SK-N-SH (cell line): ENCODE results near the gene PXMP4. TPM values are rescaled to one million over a fixed set of nuclear protein-coding genes. Genes with fewer than 3 reads are reported as not detected.

Experiments used
- CTCF ChIA-PET: fragments of 300-600, 350-600 bp; formaldehyde crosslinking; extraction: SDS; loops from one replicate; lab custom pipeline; 2021; lab: Yijun Ruan, JAX
- POLR2A ChIA-PET: fragments of 350-600 bp; sonication (Branson Sonifier 250); formaldehyde crosslinking; extraction: SDS; loops from one replicate; lab custom pipeline; 2020; ENCODE audit warnings: antibody characterized with exemption, inconsistent platforms; lab: Yijun Ruan, JAX
- DNase-seq: peaks from one replicate; pipeline ENCODE4 v3.0.0; 2012
- H2AFZ ChIP-seq: fragments of 200-600 bp; sonication (generic); 2 replicates; pipeline ENCODE4 v1.8.1; 2016; ENCODE audit warnings: antibody characterized with exemption, mild to moderate bottlenecking, low read depth
- H3F3A ChIP-seq: fragments of 200-600 bp; sonication (generic); replicated peaks from 2 replicates; pipeline ENCODE3; 2016; ENCODE audit warnings: antibody characterized with exemption, mild to moderate bottlenecking; ENCODE audit not compliant: insufficient read depth
- H3K27ac ChIP-seq, 2 experiments: fragments of 200-500 bp in 1 of 2; fragments of 200-600 bp in 1 of 2; sonication (Bioruptor generic) in 1 of 2; sonication (generic), shearing (Covaris generic) in 1 of 2; 2 replicates each; pipeline versions ENCODE4 v1.5.1 to v1.6.1; 2014 to 2016; ENCODE audit warnings: low read depth in 2 of 2, inconsistent platforms in 1 of 2, low read length in 1 of 2, mild to moderate bottlenecking in 1 of 2, mixed read lengths in 1 of 2
- H3K27me3 ChIP-seq: fragments of 200-600 bp; sonication (generic), shearing (Covaris generic); 2 replicates; pipeline ENCODE4 v1.6.1; 2016; ENCODE audit warnings: mixed run types; ENCODE audit not compliant: insufficient read depth
- H3K36me3 ChIP-seq, 2 experiments: fragments of 200-500 bp in 1 of 2; fragments of 200-600 bp in 1 of 2; sonication (Bioruptor generic) in 1 of 2; sonication (generic) in 1 of 2; replicated peaks in 1 of 2; 2 replicates each; pipeline versions ENCODE3 to v1.5.1; 2014 to 2016; ENCODE audit warnings: low read length in 1 of 2, mild to moderate bottlenecking in 1 of 2; ENCODE audit not compliant: insufficient read depth in 2 of 2, control insufficient read depth in 1 of 2
- H3K4me1 ChIP-seq, 2 experiments: fragments of 200-500 bp in 1 of 2; fragments of 200-600 bp in 1 of 2; sonication (Bioruptor generic) in 1 of 2; sonication (generic), shearing (Covaris generic) in 1 of 2; 2 replicates each; pipeline versions ENCODE4 v1.5.1 to v1.6.1; 2014 to 2016; ENCODE audit warnings: low read depth in 1 of 2, low read length in 1 of 2, mixed run types in 1 of 2; ENCODE audit not compliant: insufficient read depth in 2 of 2, control insufficient read depth in 1 of 2
- H3K4me2 ChIP-seq: fragments of 200-600 bp; sonication (generic), shearing (Covaris generic); 2 replicates; pipeline ENCODE4 v1.6.1; 2017; ENCODE audit warnings: mixed run types
- H3K4me3 ChIP-seq, 2 experiments: fragments of 200-500 bp in 1 of 2; fragments of 200-600 bp in 1 of 2; sonication (Bioruptor generic) in 1 of 2; sonication (generic), shearing (Covaris generic) in 1 of 2; 2 replicates each; pipeline versions ENCODE4 v1.5.1 to v1.8.1; 2014 to 2016; ENCODE audit warnings: low read depth in 2 of 2, inconsistent platforms in 1 of 2, low read length in 1 of 2, mild to moderate bottlenecking in 1 of 2, mixed read lengths in 1 of 2, moderate library complexity in 1 of 2
- H3K79me2 ChIP-seq: fragments of 200-600 bp; sonication (generic); 2 replicates; pipeline ENCODE4 v1.8.1; 2017; ENCODE audit warnings: mild to moderate bottlenecking; ENCODE audit not compliant: insufficient read depth
- H3K9ac ChIP-seq: fragments of 200-600 bp; sonication (generic); 2 replicates; pipeline ENCODE4 v1.6.1; 2017; ENCODE audit warnings: mixed run types
- H3K9me2 ChIP-seq: fragments of 200-600 bp; sonication (generic); 2 replicates; pipeline ENCODE4 v1.6.1; 2017; ENCODE audit warnings: mixed run types
- H3K9me3 ChIP-seq: fragments of 200-600 bp; sonication (generic); 2 replicates; pipeline ENCODE4 v1.6.1; 2017; ENCODE audit warnings: mixed run types, mild to moderate bottlenecking, moderate library complexity
- H4K20me1 ChIP-seq: fragments of 200-600 bp; sonication (generic); 2 replicates; pipeline ENCODE4 v1.6.1; 2017; ENCODE audit warnings: mild to moderate bottlenecking, mixed run types; ENCODE audit not compliant: insufficient read depth
- EP300 ChIP-seq, 2 experiments: IDR thresholded peaks; 2 replicates each; pipeline versions ENCODE4 v1.4.0 to v1.6.1; 2012; ENCODE audit warnings: borderline replicate concordance in 1 of 2, low read depth in 1 of 2, low read length in 1 of 2
- FOSL2 ChIP-seq: IDR thresholded peaks from 2 replicates; pipeline ENCODE4 v1.4.0; 2012; ENCODE audit warnings: low read depth, mild to moderate bottlenecking, moderate library complexity, borderline replicate concordance
- FOXJ3 ChIP-seq: sonication (generic); formaldehyde crosslinking; IDR thresholded peaks from 2 replicates; pipeline ENCODE4 v1.5.1; 2020; ENCODE audit warnings: mild to moderate bottlenecking, missing genetic modification reagents
- GABPA ChIP-seq: IDR thresholded peaks from 2 replicates; pipeline ENCODE4 v1.4.0; 2012; ENCODE audit warnings: low read depth, mild to moderate bottlenecking
- IRF3 ChIP-seq: fragments of 150-350 bp; IDR thresholded peaks from 2 replicates; pipeline ENCODE4 v1.6.1; 2016; ENCODE audit warnings: mild to moderate bottlenecking, low read depth, low read length
- MAX ChIP-seq: IDR thresholded peaks from 2 replicates; pipeline ENCODE4 v1.4.0; 2012; ENCODE audit warnings: low read depth
- MXI1 ChIP-seq: IDR thresholded peaks from 2 replicates; pipeline ENCODE4 v1.6.1; 2012; ENCODE audit warnings: mild to moderate bottlenecking, low read depth, low read length, improper control_type of control experiment
- NFIC ChIP-seq: IDR thresholded peaks from 2 replicates; pipeline ENCODE4 v1.4.0; 2012; ENCODE audit warnings: borderline replicate concordance
- RAD21 ChIP-seq: IDR thresholded peaks from 2 replicates; pipeline ENCODE4 v1.6.1; 2012; ENCODE audit warnings: mild to moderate bottlenecking, low read length
- RCOR1 ChIP-seq: fragments of 150-350 bp; IDR thresholded peaks from 2 replicates; pipeline ENCODE4 v1.6.1; 2017; ENCODE audit warnings: antibody characterized with exemption, low read length
- RXRA ChIP-seq: IDR thresholded peaks from 2 replicates; pipeline ENCODE4 v1.4.0; 2012; ENCODE audit warnings: low read depth, mild to moderate bottlenecking, borderline replicate concordance
- SIN3A ChIP-seq: IDR thresholded peaks from 2 replicates; pipeline ENCODE4 v1.6.1; 2012; ENCODE audit warnings: low read depth, mild to moderate bottlenecking, low read length, moderate library complexity, borderline replicate concordance
- SMC3 ChIP-seq: IDR thresholded peaks from 2 replicates; pipeline ENCODE4 v1.6.1; 2012; ENCODE audit warnings: low read depth, low read length, improper control_type of control experiment
- TCF12 ChIP-seq: IDR thresholded peaks from 2 replicates; pipeline ENCODE4 v1.4.0; 2012
- TEAD4 ChIP-seq: IDR thresholded peaks from 2 replicates; pipeline ENCODE4 v1.4.0; 2012; ENCODE audit warnings: mild to moderate bottlenecking, borderline replicate concordance; ENCODE audit not compliant: insufficient read depth
- YY1 ChIP-seq: IDR thresholded peaks from 2 replicates; pipeline ENCODE4 v1.4.0; 2012; ENCODE audit warnings: low read depth, mild to moderate bottlenecking
- WGBS: methylation state at CpG from one replicate; pipeline ENCODE4 v1.1.6; 2017; ENCODE audit warnings: low lambda C conversion rate; 5-methylcytosine and 5-hydroxymethylcytosine counted together
- polyA plus RNA-seq, 3 experiments: library from polyadenylated mRNA; depleted of rRNA; stranded (reverse); fragments of >200 nt; gene quantifications; 2 replicates each; pipeline ENCODE4 v1.2.3, GENCODE V29; 2012
- TF ChIP-seq, protein P1 (sequence below): IDR thresholded peaks from 2 replicates; pipeline ENCODE4 v1.4.0; 2012; ENCODE audit warnings: low read depth, borderline replicate concordance
- TF ChIP-seq, protein P2 (sequence below): IDR thresholded peaks from 2 replicates; pipeline ENCODE4; 2012
- TF ChIP-seq, protein P3 (sequence below): fragments of 200-600 bp; sonication (generic); IDR thresholded peaks from 2 replicates; pipeline ENCODE4 v1.6.1; 2017; ENCODE audit warnings: antibody characterized with exemption, mild to moderate bottlenecking, moderate library complexity

PXMP4 gene
- polyA plus RNA-seq, 1 of the 3 experiments (the other 2 are of a cell fraction) = 5.6 TPM

- H3K4me1 ChIP-seq = no peaks in the 10 kb centered on the region
- no peak overlapping the region for H3K4me3 ChIP-seq
- H3K4me2 ChIP-seq = no peak overlapping the region
- TF ChIP-seq RXRA = no peak
- TF ChIP-seq GABPA = no peak
- TF ChIP-seq, protein P1, sequence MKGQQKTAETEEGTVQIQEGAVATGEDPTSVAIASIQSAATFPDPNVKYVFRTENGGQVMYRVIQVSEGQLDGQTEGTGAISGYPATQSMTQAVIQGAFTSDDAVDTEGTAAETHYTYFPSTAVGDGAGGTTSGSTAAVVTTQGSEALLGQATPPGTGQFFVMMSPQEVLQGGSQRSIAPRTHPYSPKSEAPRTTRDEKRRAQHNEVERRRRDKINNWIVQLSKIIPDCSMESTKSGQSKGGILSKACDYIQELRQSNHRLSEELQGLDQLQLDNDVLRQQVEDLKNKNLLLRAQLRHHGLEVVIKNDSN = no peak
- TF ChIP-seq SMC3 = no peak
- no peak for TF ChIP-seq RCOR1
- TF ChIP-seq YY1 = no peak
- TF ChIP-seq NFIC = no peak
- no peaks in the 10 kb centered on the region for H4K20me1 ChIP-seq
- ChIA-PET CTCF (interaction anchor here (1.1 kb wide), 1 partner anchor 29 kb away, joined by 5 read pairs; no protein-coding TSS in a partner anchor), POLR2A (no interaction called here)
- no peaks in the 10 kb centered on the region for H3K27me3 ChIP-seq
- H3K9me2 ChIP-seq = no peaks in the 10 kb centered on the region
- H3F3A ChIP-seq = no peaks in the 10 kb centered on the region
- H3K9ac ChIP-seq = no peak overlapping the region
- H2AFZ ChIP-seq = no peak overlapping the region
- no peak overlapping the region for H3K27ac ChIP-seq
- H3K79me2 ChIP-seq = no peaks in the 10 kb centered on the region
- WGBS = 98% methylated on average over 9 of the region's 13 CpGs
- peaks cover 0 to 8% of the 10 kb centered on the region in 2 experiments for H3K36me3 ChIP-seq
- H3K9me3 ChIP-seq = no peaks in the 10 kb centered on the region
- no peak for DNase-seq
Observed at GRCh38 chr20:33761698-33762250, 41.7 kb upstream of the PXMP4 start.

DNA sequence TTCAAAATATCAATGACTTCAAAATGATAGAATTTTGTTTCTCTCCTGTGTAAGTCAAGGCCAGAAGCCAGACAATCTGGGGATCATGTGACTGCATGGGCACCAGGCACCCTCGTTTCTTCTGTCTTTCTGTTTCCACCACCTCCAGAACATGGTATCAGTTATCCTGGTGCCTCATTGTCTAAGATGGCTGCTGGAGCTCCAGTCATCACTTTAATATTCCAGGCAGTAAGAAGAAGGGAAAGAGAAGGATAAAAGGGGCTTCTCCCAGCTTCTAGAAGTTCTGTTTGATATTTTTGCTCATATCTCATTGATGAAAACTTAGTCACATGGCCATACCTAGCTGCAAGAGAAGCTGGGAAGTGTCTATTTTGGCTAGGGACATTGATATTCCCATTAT, 37.3 kb upstream of the PXMP4 start:
- H3K9me2 ChIP-seq = no peaks in the 10 kb centered on the region
- H3K36me3 ChIP-seq = peaks cover 6 to 8% of the 10 kb centered on the region in 2 experiments
- no peaks in the 10 kb centered on the region for H3F3A ChIP-seq
- H3K9ac ChIP-seq = no peak overlapping the region
- H3K9me3 ChIP-seq = no peaks in the 10 kb centered on the region
- no peak overlapping the region for H3K4me2 ChIP-seq
- DNase-seq = no peak
- no peak overlapping the region for H2AFZ ChIP-seq
- 26% methylated on average over 1 of the region's 1 CpG for WGBS
- ChIA-PET CTCF (no interaction called here), POLR2A (no interaction called here)
- no peaks in the 10 kb centered on the region for H3K4me1 ChIP-seq
- H3K27me3 ChIP-seq = no peaks in the 10 kb centered on the region
- no peak overlapping the region for H3K27ac ChIP-seq
- no peaks in the 10 kb centered on the region for H4K20me1 ChIP-seq
- H3K4me3 ChIP-seq = no peak overlapping the region
- H3K79me2 ChIP-seq = no peaks in the 10 kb centered on the region
- TF ChIP-seq, protein P2, sequence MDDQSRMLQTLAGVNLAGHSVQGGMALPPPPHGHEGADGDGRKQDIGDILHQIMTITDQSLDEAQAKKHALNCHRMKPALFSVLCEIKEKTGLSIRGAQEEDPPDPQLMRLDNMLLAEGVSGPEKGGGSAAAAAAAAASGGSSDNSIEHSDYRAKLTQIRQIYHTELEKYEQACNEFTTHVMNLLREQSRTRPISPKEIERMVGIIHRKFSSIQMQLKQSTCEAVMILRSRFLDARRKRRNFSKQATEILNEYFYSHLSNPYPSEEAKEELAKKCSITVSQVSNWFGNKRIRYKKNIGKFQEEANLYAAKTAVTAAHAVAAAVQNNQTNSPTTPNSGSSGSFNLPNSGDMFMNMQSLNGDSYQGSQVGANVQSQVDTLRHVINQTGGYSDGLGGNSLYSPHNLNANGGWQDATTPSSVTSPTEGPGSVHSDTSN = no peak
- TF ChIP-seq YY1 (no peak), TCF12 (no peak), FOXJ3 (no peak), SIN3A (no peak), MXI1 (no peak), EP300 (IDR thresholded peaks at IDR 0.05; ENCODE audit: borderline replicate concordance in 1 of 2, low read depth in 1 of 2, low read length in 1 of 2) (no peak), FOSL2 (no peak), IRF3 (no peak), TEAD4 (no peak), MAX (no peak), RAD21 (no peak), GABPA (no peak), NFIC (no peak), SMC3 (no peak)
- TF ChIP-seq, protein P1 = no peak
- TF ChIP-seq, protein P3, sequence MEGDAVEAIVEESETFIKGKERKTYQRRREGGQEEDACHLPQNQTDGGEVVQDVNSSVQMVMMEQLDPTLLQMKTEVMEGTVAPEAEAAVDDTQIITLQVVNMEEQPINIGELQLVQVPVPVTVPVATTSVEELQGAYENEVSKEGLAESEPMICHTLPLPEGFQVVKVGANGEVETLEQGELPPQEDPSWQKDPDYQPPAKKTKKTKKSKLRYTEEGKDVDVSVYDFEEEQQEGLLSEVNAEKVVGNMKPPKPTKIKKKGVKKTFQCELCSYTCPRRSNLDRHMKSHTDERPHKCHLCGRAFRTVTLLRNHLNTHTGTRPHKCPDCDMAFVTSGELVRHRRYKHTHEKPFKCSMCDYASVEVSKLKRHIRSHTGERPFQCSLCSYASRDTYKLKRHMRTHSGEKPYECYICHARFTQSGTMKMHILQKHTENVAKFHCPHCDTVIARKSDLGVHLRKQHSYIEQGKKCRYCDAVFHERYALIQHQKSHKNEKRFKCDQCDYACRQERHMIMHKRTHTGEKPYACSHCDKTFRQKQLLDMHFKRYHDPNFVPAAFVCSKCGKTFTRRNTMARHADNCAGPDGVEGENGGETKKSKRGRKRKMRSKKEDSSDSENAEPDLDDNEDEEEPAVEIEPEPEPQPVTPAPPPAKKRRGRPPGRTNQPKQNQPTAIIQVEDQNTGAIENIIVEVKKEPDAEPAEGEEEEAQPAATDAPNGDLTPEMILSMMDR = no peak
